H1 (cell line): Measurements from ENCODE around the gene MYO1D. TPM values are rescaled to one million over a fixed set of nuclear protein-coding genes. Genes with fewer than 3 reads are reported as not detected.

Experiments used
- CHD7 ChIP-seq: fragments of 300-600 bp; sonication (generic); IDR thresholded peaks from 2 replicates; pipeline ENCODE4 v1.7.1; 2012; ENCODE audit warnings: low read length, moderate library complexity, mild to moderate bottlenecking, inconsistent platforms; ENCODE audit not compliant: insufficient replicate concordance
- CREB1 ChIP-seq: IDR thresholded peaks from 2 replicates; pipeline ENCODE4 v1.6.1; 2012; ENCODE audit warnings: inconsistent platforms
- EGR1 ChIP-seq: IDR thresholded peaks from 2 replicates; pipeline ENCODE4 v1.6.1; 2011; ENCODE audit warnings: low read depth, low read length, borderline replicate concordance
- RXRA ChIP-seq: IDR thresholded peaks from 2 replicates; pipeline ENCODE4 v1.6.1; 2011; ENCODE audit warnings: low read depth, mild to moderate bottlenecking, low read length, moderate library complexity; ENCODE audit not compliant: insufficient read depth
- polyA plus RNA-seq, 7 experiments: library from polyadenylated mRNA; depleted of rRNA in 3 of 7; stranded (reverse) in 5 of 7; unstranded in 2 of 7; fragments of >200 nt in 5 of 7; fragments of 200-250 nt in 2 of 7; gene quantifications; 1 replicate in 5 of 7; 2 replicates in 1 of 7; 4 replicates in 1 of 7; pipeline versions ENCODE4 v1.2.1 to v1.2.3, GENCODE V29; 2011 to 2013; ENCODE audit warnings: missing spikeins in 2 of 7, mixed read lengths in 2 of 7
- total RNA-seq: library from RNA; stranded (reverse); fragmentation: NEBNext Ultra II Directional; extraction: Animal tissue kit (Norgen Biotek cat#: 25700); gene quantifications from 2 replicates; pipeline ENCODE4 v1.2.1, GENCODE V29; 2021

Gene MYO1D
- total and polyA plus RNA-seq, 2 of the 8 experiments (the other 6 are each of a cell fraction or from before 2014, with no cell fraction given) = 6.5 to 25.4 TPM

- TF ChIP-seq EGR1 (no peak), CREB1 (no peak), CHD7 (no peak), RXRA (no peak)
Measured at GRCh38 chr17:32807577-32807976, 69.3 kb downstream of the MYO1D start (continued).
